Activated CD4-positive, alpha-beta T cell treated with anti-CD3 and anti-CD28 coated beads, Interleukin-2, Interleukin-4, amounts not matched to agents 100 ng/mL and 50 ng/mL, durations not matched to agents 16 hours and 8 hours (primary cell): ENCODE results near the gene SNHG17.
A peak's percentile ranks its signal among the peaks of the same experiment; 100 is the strongest.
"Not testable (repeated sequence)": the region's sequence is repeated elsewhere in the genome, so short reads cannot be mapped to it uniquely, and the experiment has no call there.

Source experiments
- DNase-seq: peaks from one replicate; pipeline ENCODE4 v3.0.0-alpha.2; 2020; ENCODE audit warnings: low spot score

Gene SNHG17

DNA sequence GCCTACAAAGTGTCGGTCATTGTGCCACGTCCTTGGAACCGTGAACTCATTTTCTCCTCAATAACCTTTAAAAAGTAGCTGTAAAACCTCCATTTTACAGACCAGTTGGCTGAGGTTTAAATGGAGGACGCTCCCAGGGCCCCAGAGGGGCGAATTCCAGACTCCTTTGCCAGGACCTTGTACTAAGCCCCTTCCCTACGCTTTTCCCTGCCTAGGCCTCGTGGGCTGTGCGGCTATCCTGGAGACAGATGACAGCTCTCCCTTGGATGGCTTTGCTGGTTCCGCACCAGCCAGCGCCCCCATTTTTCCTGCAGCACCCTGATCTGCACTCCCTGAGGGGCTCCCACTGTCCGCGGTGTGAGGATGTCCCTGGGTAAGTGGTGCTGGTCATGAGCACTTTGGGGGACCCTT, 12.1 kb upstream of the SNHG17 start:
- DNase-seq: no peak

- DNase-seq: peak; percentile 93
Measured at GRCh38 chr20:38446441-38447209, 11.5 kb upstream of the SNHG17 start.

- DNase-seq: no peak
Measured at GRCh38 chr20:38445901-38446425, 10.8 kb upstream of the SNHG17 start.

DNA sequence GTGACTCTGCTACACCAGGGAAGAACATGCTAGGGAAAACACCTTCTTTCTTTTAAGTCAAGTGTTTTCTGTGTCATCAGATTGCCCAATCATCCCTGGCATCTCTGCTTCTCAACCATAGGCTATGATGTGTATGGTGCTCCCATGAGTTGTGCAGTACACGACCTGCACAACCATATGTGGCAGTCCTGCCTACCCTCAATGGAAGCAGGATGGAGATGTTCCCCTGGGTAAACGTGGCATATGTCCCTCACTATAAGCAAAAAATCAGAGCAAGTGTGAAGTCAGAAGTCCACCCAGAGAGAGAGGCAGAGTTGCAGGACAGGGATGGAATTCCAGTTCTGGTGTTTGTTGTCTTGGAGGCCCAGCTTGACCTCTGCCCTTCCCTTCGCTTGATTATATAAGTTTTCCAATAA, 10.3 kb upstream of the SNHG17 start:
- DNase-seq: no peak

DNA sequence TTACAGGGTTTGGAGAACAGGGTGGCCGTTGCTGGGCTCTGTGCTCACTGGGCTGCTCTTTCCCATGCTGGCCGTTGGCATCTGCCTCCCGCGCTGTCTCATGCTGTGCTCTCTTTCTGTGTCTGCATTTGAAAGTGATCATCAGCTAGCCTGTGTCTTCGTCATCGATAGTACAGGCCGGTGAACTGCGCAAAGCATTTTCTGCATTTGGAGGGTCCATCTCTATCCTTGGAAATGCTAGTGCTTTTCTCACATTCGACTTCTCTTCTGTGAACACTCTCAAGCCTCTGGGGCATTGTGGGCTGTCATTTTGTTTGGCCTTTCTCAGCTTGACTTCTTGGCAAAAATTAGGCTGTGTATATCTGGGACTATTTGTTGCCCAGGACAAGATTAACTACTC, 6.8 kb upstream of the SNHG17 start:
- no peak for DNase-seq

GRCh38 chr20:38441110-38441509, 6.0 kb upstream of the SNHG17 start:
- DNase-seq: not testable (repeated sequence)

GRCh38 chr20:38437796-38438195, 2.7 kb upstream of the SNHG17 start:
- DNase-seq: no peak

- DNase-seq: no peak
Measured at GRCh38 chr20:38435555-38435939, 419 bp upstream of the SNHG17 start.

GRCh38 chr20:38434301-38434741, 807 bp downstream of the SNHG17 start:
- DNase-seq: peak; percentile 27

- DNase-seq: no peak
Measured at GRCh38 chr20:38433304-38433972, 1.7 kb downstream of the SNHG17 start.

DNA sequence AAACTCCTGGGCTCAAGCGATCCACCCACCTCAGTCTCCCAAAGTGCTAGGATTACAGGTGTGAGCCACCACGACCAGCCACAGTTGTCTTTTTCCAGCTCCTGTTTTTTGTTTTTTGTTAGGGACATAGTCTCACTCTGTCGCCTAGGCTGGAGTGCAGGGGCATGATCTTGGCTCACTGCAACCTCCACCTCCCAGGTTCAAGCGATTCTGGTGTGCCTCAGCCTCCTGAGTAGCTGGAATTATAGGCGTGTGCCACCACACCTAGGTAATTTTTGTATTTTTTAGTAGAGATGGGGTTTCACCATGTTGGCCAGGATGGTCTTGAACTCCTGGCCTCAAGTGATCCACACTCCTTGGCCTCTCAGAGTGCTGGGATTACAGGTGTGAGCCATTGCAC, 2.3 kb downstream of the SNHG17 start:
- not testable (repeated sequence) for DNase-seq

- DNase-seq: no peak
Measured at GRCh38 chr20:38432292-38432691, 2.8 kb downstream of the SNHG17 start.

GRCh38 chr20:38430679-38431325, 4.3 kb downstream of the SNHG17 start:
- no peak for DNase-seq

- no peak for DNase-seq
Measured at GRCh38 chr20:38429301-38429700, 5.8 kb downstream of the SNHG17 start.

- DNase-seq: no peak
Measured at GRCh38 chr20:38428800-38429199, 6.3 kb downstream of the SNHG17 start.

DNA sequence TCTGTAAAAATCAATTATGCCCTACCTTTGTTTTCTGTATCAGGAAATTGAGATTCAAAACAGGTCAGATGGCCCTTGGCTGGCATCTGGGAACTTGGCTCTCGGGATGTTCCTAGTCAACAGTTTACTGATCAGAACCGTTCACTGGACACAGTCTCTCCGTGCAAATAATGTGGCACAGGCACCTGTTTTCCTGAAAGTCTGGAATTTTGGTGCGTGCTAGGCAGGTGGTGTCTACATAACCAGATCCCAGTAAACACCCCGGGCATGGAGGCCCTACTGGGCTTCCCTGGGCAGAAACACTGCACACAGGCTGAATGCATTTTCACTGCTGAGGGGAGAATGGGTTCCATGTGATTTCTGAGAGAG, 7.5 kb downstream of the SNHG17 start:
- DNase-seq: no peak

GRCh38 chr20:38426006-38426897, 8.9 kb downstream of the SNHG17 start:
- DNase-seq: no peak

GRCh38 chr20:38424401-38424800, 10.7 kb downstream of the SNHG17 start:
- no peak for DNase-seq

DNA sequence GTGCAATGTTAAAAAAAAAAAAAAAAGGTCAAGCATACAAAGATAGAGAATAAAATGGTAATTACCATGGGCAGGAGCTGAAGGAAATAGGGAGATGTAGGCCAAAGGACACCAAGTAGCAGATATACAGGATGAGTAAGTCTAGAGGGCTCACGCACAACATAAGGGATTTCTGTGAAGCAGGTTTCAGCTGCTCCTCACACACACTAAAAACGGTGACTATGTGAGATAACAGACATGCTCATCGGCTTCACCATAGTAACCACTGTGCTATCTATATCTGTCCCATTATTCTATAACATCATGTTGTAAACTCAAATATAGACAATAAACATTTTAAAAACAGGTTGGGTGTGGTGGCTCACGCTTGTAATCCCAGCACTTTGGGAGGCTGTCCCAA, 11.6 kb downstream of the SNHG17 start:
- no peak for DNase-seq

DNA sequence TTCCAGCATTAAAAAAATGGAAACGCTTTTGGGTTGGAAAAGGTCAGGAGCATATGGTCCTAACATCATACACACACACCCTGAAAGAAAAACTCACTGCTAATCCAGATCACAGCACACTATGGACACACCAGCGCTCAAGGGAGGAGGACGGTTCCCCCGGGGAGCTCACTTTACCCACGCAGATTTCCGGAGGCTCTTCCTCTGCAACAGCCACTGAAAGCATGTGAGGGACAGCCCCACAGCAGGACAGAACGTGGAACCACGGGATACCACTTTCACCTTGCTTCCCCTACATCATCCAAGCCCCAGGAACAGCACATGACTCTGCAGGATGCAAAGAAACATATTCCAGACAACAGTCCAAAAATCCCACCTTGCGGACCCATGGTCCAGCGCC, 13.2 kb downstream of the SNHG17 start:
- DNase-seq: no peak

GRCh38 chr20:38420388-38421085, 14.6 kb downstream of the SNHG17 start:
- no peak for DNase-seq
